GM23338 (cell line): ENCODE data around the gene PALM. TPM values are rescaled to one million over a fixed set of nuclear protein-coding genes. Genes with fewer than 3 reads are reported as not detected.

Experiments used
- ATAC-seq: fragments of 200-7000 bp; cut with Tn5 transposase; 3 replicates; pipeline ENCODE4 v1.9.1; 2020
- DNase-seq: peaks from one replicate; pipeline ENCODE4 v3.0.0-alpha.2; 2015; ENCODE audit warnings: low spot score
- H2AFZ ChIP-seq: fragments of 200-600 bp; sonication (generic); 2 replicates; pipeline ENCODE4 v1.8.0; 2016; ENCODE audit warnings: antibody characterized with exemption, mild to moderate bottlenecking, moderate library complexity
- H3F3A ChIP-seq: fragments of 200-600 bp; sonication (generic); replicated peaks from 2 replicates; pipeline ENCODE4 v1.8.0; 2017; ENCODE audit warnings: antibody characterized with exemption, mixed run types, low read depth
- H3K27ac ChIP-seq: fragments of 200-600 bp; sonication (generic); 2 replicates; pipeline ENCODE4 v1.6.1; 2016; ENCODE audit warnings: low read depth
- H3K27me3 ChIP-seq: fragments of 200-600 bp; sonication (generic); 2 replicates; pipeline ENCODE4 v1.8.0; 2016; ENCODE audit warnings: mild to moderate bottlenecking, mixed run types, moderate library complexity; ENCODE audit not compliant: insufficient read depth
- H3K36me3 ChIP-seq: fragments of 200-600 bp; sonication (generic); 2 replicates; pipeline ENCODE4 v1.8.0; 2016; ENCODE audit warnings: mild to moderate bottlenecking; ENCODE audit not compliant: insufficient read depth
- H3K4me1 ChIP-seq: fragments of 200-600 bp; sonication (generic); 2 replicates; pipeline ENCODE4 v1.8.0; 2016; ENCODE audit warnings: mild to moderate bottlenecking, moderate library complexity; ENCODE audit not compliant: insufficient read depth
- H3K4me2 ChIP-seq: fragments of 200-600 bp; sonication (generic); 2 replicates; pipeline ENCODE4 v1.7.1; 2017; ENCODE audit warnings: mixed run types
- H3K4me3 ChIP-seq: fragments of 200-600 bp; sonication (generic); 2 replicates; pipeline ENCODE4 v1.6.1; 2016; ENCODE audit warnings: mixed run types
- H3K79me2 ChIP-seq: fragments of 200-600 bp; sonication (generic); replicated peaks from 2 replicates; pipeline ENCODE4 v1.8.0; 2017; ENCODE audit warnings: mild to moderate bottlenecking; ENCODE audit not compliant: insufficient read depth
- H3K9me2 ChIP-seq: fragments of 200-600 bp; sonication (generic); 2 replicates; pipeline ENCODE4 v1.8.0; 2017; ENCODE audit not compliant: insufficient read depth
- H4K20me1 ChIP-seq: fragments of 200-600 bp; sonication (generic); replicated peaks from 2 replicates; pipeline ENCODE4 v1.8.0; 2017; ENCODE audit warnings: mild to moderate bottlenecking; ENCODE audit not compliant: insufficient read depth
- H3K27ac Mint-ChIP-seq: 2 replicates; pipeline ENCODE4 v1.8.0; 2020; ENCODE audit warnings: inconsistent platforms, mild to moderate bottlenecking, moderate library complexity, mixed read lengths
- H3K27me3 Mint-ChIP-seq: 3 replicates; pipeline ENCODE4 v1.8.0; 2022; ENCODE audit warnings: low read depth, mild to moderate bottlenecking, moderate library complexity, mixed read lengths, inconsistent platforms; ENCODE audit not compliant: insufficient read depth, poor library complexity
- H3K36me3 Mint-ChIP-seq: 3 replicates; pipeline ENCODE4 v1.8.0; 2021; ENCODE audit warnings: low read depth, mild to moderate bottlenecking, inconsistent platforms, moderate library complexity, mixed read lengths
- H3K4me1 Mint-ChIP-seq: 3 replicates; pipeline ENCODE4 v1.8.0; 2020; ENCODE audit warnings: mild to moderate bottlenecking, inconsistent platforms, mixed read lengths
- H3K4me3 Mint-ChIP-seq: 3 replicates; pipeline ENCODE4 v1.8.0; 2021; ENCODE audit warnings: moderate library complexity, mild to moderate bottlenecking, inconsistent platforms, mixed read lengths
- H3K9me3 Mint-ChIP-seq: 3 replicates; pipeline ENCODE4 v1.8.0; 2020; ENCODE audit warnings: moderate library complexity, mild to moderate bottlenecking, inconsistent platforms, mixed read lengths
- CREB1 ChIP-seq: fragments of 250-450 bp; sonication (Bioruptor Pico); IDR thresholded peaks from 2 replicates; pipeline ENCODE4 v1.5.0; 2020; ENCODE audit warnings: low read depth, mild to moderate bottlenecking, moderate library complexity
- CTCF ChIP-seq, 2 experiments: fragments of 200-600 bp in 1 of 2; sonication (generic) in 1 of 2; conservative IDR thresholded peaks; 2 replicates each; pipeline versions ENCODE4 v1.5.1 to v1.6.1; 2016 to 2017; ENCODE audit warnings: antibody characterized with exemption in 2 of 2, low read depth in 2 of 2, mild to moderate bottlenecking in 2 of 2, moderate library complexity in 1 of 2
- EZH2 ChIP-seq: fragments of 200-600 bp; sonication (generic); IDR thresholded peaks from one replicate; pipeline ENCODE4 v1.8.0; 2017; ENCODE audit warnings: antibody characterized with exemption, mild to moderate bottlenecking, low read depth; ENCODE audit not compliant: unreplicated experiment
- EZH2phosphoT487 ChIP-seq: fragments of 200-600 bp; sonication (generic); IDR thresholded peaks from one replicate; pipeline ENCODE4 v1.8.1; 2018; ENCODE audit warnings: antibody characterized with exemption; ENCODE audit not compliant: unreplicated experiment
- JUNB ChIP-seq: IDR thresholded peaks from one replicate; pipeline ENCODE4 v1.6.1; 2016; ENCODE audit warnings: antibody characterized with exemption; ENCODE audit not compliant: unreplicated experiment
- NANOG ChIP-seq: IDR thresholded peaks from 2 replicates; pipeline ENCODE4 v1.6.1; 2016; ENCODE audit warnings: antibody characterized with exemption, borderline replicate concordance
- POLR2AphosphoS5 ChIP-seq: IDR thresholded peaks from 2 replicates; pipeline ENCODE4 v1.6.1; 2016; ENCODE audit warnings: antibody characterized with exemption, low read depth
- STAT1 ChIP-seq: IDR thresholded peaks from one replicate; pipeline ENCODE4 v1.6.1; 2016; ENCODE audit warnings: antibody characterized with exemption; ENCODE audit not compliant: unreplicated experiment
- ZNF114 ChIP-seq: fragments of 250-450 bp; sonication (Bioruptor Pico); IDR thresholded peaks from 2 replicates; pipeline ENCODE4 v1.5.0; 2020; ENCODE audit warnings: mild to moderate bottlenecking, moderate library complexity
- ZNF331 ChIP-seq: fragments of 250-450 bp; sonication (Bioruptor Pico); IDR thresholded peaks from 2 replicates; pipeline ENCODE4 v1.5.0; 2020; ENCODE audit warnings: low read depth, mild to moderate bottlenecking, moderate library complexity
- ZNF462 ChIP-seq: fragments of 250-450 bp; sonication (Bioruptor Pico); IDR thresholded peaks from 2 replicates; pipeline ENCODE4 v1.5.0; 2020; ENCODE audit warnings: mild to moderate bottlenecking, moderate library complexity
- polyA plus RNA-seq: library from polyadenylated mRNA; unstranded; fragments of >200 nt; fragmentation: Nextera tagmentation; extraction: Ambion mirVana; gene quantifications from 2 replicates; pipeline ENCODE4 v1.2.1, GENCODE V29; 2016
- total RNA-seq: library from RNA; depleted of rRNA; stranded (reverse); fragments of >200 nt; shearing (Covaris generic); gene quantifications from 2 replicates; pipeline ENCODE4 v1.2.3, GENCODE V29; 2014
- TF ChIP-seq, protein P1 (sequence below): IDR thresholded peaks from one replicate; pipeline ENCODE4 v1.6.1; 2018; ENCODE audit warnings: antibody characterized with exemption; ENCODE audit not compliant: unreplicated experiment
- TF ChIP-seq, protein P2 (sequence below): IDR thresholded peaks from 2 replicates; pipeline ENCODE4 v1.6.1; 2016; ENCODE audit warnings: antibody characterized with exemption

PALM gene
- total and polyA plus RNA-seq, 2 experiments from 2014 or later: 3.8 to 26.1 TPM

- Histone ChIP-seq H3K27me3 (no peaks in the 10 kb centered on the region), H3K36me3 (peaks cover 3% of the 10 kb centered on the region; the same call in 1 of the 2 replicates), H3K9me2 (no peaks in the 10 kb centered on the region), H3K4me2 (no peak overlapping the region), H3K4me3 (no peak overlapping the region), H4K20me1 (peaks cover 18% of the 10 kb centered on the region), H3K79me2 (peaks cover 27% of the 10 kb centered on the region), H3F3A (peaks cover 19% of the 10 kb centered on the region; the same call in 1 of the 2 replicates), H2AFZ (no peak overlapping the region), H3K27ac (no peak overlapping the region), H3K4me1 (peaks cover 33% of the 10 kb centered on the region)
- ATAC-seq (no peak), DNase-seq (no peak)
- Mint-ChIP-seq H3K4me3 (no peak overlapping the region), H3K36me3 (peaks cover 19% of the 10 kb centered on the region), H3K4me1 (peaks cover 29% of the 10 kb centered on the region), H3K9me3 (no peaks in the 10 kb centered on the region), H3K27me3 (peaks cover 20% of the 10 kb centered on the region), H3K27ac (no peak overlapping the region)
- TF ChIP-seq EZH2phosphoT487: no peak
- no peak for TF ChIP-seq EZH2
- no peak for TF ChIP-seq NANOG
- TF ChIP-seq ZNF331 (CRISPR knock-in tag): no peak
- no peak for TF ChIP-seq POLR2AphosphoS5
- no peak for TF ChIP-seq ZNF114 (CRISPR knock-in tag)
- TF ChIP-seq STAT1: no peak
- TF ChIP-seq ZNF462: no peak
- TF ChIP-seq CTCF (conservative IDR thresholded peaks at IDR 0.05; ENCODE audit: low read depth in 2 of 2): no peak
- TF ChIP-seq, protein P1, sequence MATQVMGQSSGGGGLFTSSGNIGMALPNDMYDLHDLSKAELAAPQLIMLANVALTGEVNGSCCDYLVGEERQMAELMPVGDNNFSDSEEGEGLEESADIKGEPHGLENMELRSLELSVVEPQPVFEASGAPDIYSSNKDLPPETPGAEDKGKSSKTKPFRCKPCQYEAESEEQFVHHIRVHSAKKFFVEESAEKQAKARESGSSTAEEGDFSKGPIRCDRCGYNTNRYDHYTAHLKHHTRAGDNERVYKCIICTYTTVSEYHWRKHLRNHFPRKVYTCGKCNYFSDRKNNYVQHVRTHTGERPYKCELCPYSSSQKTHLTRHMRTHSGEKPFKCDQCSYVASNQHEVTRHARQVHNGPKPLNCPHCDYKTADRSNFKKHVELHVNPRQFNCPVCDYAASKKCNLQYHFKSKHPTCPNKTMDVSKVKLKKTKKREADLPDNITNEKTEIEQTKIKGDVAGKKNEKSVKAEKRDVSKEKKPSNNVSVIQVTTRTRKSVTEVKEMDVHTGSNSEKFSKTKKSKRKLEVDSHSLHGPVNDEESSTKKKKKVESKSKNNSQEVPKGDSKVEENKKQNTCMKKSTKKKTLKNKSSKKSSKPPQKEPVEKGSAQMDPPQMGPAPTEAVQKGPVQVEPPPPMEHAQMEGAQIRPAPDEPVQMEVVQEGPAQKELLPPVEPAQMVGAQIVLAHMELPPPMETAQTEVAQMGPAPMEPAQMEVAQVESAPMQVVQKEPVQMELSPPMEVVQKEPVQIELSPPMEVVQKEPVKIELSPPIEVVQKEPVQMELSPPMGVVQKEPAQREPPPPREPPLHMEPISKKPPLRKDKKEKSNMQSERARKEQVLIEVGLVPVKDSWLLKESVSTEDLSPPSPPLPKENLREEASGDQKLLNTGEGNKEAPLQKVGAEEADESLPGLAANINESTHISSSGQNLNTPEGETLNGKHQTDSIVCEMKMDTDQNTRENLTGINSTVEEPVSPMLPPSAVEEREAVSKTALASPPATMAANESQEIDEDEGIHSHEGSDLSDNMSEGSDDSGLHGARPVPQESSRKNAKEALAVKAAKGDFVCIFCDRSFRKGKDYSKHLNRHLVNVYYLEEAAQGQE: no peak
- TF ChIP-seq, protein P2, sequence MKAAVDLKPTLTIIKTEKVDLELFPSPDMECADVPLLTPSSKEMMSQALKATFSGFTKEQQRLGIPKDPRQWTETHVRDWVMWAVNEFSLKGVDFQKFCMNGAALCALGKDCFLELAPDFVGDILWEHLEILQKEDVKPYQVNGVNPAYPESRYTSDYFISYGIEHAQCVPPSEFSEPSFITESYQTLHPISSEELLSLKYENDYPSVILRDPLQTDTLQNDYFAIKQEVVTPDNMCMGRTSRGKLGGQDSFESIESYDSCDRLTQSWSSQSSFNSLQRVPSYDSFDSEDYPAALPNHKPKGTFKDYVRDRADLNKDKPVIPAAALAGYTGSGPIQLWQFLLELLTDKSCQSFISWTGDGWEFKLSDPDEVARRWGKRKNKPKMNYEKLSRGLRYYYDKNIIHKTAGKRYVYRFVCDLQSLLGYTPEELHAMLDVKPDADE: no peak
- TF ChIP-seq CREB1 (CRISPR knock-in tag): no peak
- TF ChIP-seq JUNB: no peak
These were observed 86.4 kb downstream of the PALM start for GRCh38 chr19:795073-795611.
